Pulmonary artery endothelial cell (primary cell): ENCODE measurements around the gene MT1M. TPM values are rescaled to one million over a fixed set of nuclear protein-coding genes. Genes with fewer than 3 reads are reported as not detected.

Experiments used
- DNase-seq: peaks from one replicate; pipeline ENCODE4 v3.0.0-alpha.2; 2011; ENCODE audit warnings: low read depth, low spot score
- total RNA-seq: library from RNA; depleted of rRNA; stranded (reverse); fragments of >200 nt; gene quantifications from 2 replicates; pipeline ENCODE4 v1.2.3, GENCODE V29; 2014

Gene MT1M
- total RNA-seq, 1 donor from 2014 or later = 3.5 TPM

GRCh38 chr16:56628486-56629350 is 3.7 kb upstream of the MT1M start:
- DNase-seq = no peak

DNA sequence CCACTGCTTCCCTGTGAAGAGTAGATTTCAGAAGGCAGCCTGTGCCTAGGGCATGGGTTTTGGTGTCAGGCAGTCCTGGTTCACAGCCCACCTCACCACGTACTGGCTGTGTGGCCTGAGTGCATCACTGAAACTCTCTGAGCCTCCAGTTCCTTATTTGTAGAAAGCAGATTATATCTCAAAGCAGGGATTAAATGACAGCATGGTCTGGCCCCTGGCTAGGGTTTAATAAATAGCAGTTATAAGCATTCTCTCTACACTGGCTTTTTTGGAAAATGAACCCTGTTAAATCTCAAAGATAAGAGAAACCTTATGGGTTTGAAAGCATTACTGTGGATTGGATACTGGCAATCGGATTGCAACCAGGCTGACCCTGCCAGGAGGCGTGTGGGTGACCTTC is 2.9 kb upstream of the MT1M start:
- no peak for DNase-seq

DNA sequence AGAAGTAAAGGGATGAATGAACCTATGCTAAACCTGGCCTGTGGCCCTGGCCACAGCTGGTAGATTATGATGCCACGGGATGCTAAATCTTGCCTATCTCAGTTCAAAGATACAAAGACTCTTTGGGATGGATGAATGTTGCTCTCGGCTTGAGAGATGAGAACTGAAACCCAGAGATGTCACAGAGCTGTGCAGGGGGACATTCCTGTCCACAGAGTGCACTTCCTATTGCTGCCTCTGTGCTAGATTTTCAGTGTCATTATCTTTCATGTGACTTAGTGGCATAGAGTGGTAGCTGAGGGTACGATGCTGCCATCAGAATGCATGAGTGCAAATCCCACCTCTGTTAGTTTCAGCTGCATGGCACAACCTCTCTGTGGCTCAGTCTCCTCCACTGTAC is 2.3 kb upstream of the MT1M start:
- no peak for DNase-seq

GRCh38 chr16:56631197-56631596 is 1.3 kb upstream of the MT1M start:
- no peak for DNase-seq

DNA sequence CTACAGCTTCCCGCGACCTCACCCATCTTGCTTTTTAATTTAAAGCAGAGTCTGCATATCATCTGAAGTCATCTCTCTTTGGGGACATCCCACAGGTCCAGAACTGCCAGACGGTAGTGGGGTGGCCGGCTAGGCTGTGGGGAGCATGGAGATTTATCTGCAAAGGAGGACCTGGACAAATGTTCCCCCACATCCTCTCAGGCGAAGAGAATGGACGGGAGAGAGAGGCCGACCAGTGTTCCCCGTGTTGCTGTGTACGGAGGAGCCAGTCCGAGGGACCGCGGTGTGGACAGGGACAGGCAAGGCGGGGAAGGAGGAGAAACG is 665 bp upstream of the MT1M start:
- no peak for DNase-seq

GRCh38 chr16:56632848-56633365 is 448 bp downstream of the MT1M start:
- no peak for DNase-seq

DNA sequence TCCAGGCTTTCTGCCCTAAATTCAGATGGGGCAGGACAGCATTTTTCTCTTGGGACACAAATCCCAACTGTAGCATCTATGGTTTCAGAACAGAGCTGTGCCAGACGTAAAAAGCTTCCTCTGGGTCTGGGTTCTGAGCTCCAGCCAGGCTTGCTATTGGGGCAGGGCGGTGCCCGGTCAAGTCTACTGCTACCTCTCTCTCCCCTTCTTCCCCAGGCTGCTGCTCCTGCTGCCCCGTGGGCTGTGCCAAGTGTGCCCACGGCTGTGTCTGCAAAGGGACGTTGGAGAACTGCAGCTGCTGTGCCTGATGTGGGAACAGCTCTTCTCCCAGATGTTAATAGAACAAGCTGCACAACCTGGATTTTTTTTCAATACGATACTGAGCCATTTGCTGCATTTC is 1.1 kb downstream of the MT1M start:
- DNase-seq = no peak

DNA sequence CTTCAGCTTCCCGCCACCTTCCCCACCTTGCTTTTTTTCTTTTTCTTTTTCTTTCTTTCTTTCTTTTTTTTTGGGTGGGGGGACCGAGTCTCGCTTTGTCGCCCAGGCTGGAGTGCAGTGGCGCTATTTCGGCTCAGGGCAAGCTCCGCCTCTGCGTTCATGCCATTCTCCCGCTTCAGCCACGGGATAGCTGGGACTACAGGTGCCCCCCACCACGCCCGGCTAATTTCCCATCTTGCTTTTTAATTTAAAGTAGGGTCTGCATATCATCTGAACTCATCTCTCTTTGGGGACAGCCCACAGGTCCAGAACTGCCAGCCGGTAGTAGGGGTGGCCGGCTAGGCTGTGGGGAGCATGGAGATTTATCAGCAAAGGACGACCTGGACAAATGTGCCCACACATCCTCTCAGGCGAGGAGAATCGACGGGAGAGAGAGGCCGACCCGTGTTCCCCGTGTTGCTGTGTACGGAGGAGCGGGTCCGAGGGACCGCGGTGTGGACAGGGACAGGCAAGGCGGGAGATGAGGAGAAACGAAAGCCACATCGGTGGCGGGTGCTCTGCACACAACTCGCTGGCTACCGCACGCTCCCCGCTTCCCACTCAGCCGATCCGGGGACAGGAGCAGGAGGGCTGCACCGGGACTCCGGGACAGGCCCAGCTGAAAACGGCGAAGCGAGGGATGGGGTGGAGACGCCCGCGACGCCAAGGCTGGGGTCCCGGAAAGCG is 2.4 kb downstream of the MT1M start:
- DNase-seq = no peak

GRCh38 chr16:56635441-56635967 is 3.0 kb downstream of the MT1M start:
- DNase-seq = no peak

DNA sequence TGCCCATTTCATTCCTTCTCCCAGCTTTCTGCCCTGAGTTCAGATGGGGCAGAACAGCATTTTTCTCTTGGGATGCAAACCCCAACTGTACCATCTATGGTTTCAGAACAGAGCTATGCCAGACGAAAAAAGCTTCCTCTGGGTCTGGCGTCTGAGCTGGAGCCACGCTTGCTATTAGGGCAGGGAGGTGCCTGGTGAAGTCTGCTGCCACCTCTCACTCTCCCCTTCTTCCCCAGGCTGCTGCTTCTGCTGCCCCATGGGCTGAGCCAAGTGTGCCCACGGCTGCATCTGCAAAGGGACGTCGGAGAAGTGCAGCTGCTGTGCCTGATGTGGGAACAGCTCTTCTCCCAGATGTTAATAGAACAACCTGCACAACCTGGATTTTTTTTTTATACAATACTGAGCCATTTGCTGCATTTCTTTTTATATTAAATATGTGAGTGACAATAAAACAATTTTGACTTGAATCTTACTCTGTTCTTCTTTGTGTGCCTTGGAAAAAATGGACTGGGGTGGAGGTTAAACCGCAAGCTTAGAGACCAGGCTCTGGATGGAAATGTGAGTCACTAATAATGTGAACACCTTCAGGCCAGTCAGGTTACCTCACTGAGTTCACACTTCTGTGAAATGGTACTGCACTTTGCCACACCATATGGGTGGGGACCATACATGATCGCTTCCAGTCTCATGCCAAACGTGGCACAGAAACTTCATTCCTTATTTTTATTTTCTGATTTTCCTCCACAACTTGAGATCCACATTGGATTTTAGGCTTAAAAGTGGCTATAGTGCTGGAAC is 4.4 kb downstream of the MT1M start:
- DNase-seq = no peak

- no peak for DNase-seq
Measured at GRCh38 chr16:56637814-56638750, 5.6 kb downstream of the MT1M start, which contains the start of gene MT1A. MT1A (plus strand) TSS chr16:56638666; CDS start chr16:56638739, 73 bp downstream.

- no peak for DNase-seq
Measured at GRCh38 chr16:56639045-56639444, 6.6 kb downstream of the MT1M start.

DNA sequence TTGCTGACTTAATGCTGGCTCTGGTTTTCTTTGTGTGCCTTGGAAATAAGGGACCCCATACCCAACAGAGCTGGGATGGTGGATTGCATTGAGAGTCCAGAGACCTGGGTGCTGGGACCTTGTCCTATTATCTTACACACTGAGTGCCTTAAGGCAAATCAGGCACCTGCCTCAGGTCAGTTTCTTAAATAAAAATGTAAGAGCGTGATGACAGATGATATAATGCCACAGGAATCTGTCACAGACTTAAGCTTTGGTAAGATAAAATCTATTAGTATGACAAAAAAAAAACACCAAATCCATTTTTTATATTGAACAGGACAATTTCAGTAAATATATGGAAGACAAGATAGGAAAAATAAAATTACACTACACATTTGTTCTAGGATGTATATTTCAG is 7.6 kb downstream of the MT1M start:
- no peak for DNase-seq

GRCh38 chr16:56641166-56641565 is 8.7 kb downstream of the MT1M start:
- no peak for DNase-seq

DNA sequence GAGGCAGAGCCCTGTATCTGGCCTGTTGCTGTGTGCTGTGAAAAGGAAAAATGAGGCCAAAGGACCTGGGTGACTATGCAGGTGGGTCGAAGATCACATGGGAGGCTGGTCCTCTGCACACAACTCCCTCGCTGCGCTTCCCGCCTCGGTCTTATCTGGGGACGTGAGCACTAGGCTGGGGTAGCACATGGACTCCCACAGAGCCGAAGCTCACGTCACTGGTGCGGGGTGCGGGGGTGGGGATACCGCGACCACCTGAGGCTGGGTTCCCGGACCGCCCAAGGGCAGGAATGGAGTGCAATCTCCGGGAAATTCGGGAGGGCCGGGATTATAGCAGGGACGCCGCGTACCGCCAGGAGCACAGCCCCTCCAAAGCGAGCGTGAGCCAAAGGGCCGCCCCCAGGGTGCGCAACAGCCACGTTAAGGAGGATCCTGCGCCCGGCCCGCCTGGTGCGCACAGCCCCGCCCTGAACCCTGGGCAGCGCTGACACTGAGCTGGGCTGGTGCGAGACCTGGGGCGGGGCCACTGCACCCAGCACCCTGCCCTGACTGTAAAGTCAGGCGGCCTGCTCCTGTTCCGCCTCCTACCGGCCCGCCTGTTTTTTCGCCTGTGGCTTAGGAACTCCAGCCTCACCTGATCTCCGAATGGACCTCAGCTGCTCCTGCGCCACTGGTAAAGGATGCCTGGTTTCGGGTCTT is 10.8 kb downstream of the MT1M start:
- DNase-seq = no peak

- DNase-seq = no peak
Measured at GRCh38 chr16:56643833-56644232, 11.4 kb downstream of the MT1M start.

GRCh38 chr16:56645311-56645710 is 12.9 kb downstream of the MT1M start:
- DNase-seq = no peak

GRCh38 chr16:56645838-56646237 is 13.4 kb downstream of the MT1M start:
- DNase-seq = no peak

DNA sequence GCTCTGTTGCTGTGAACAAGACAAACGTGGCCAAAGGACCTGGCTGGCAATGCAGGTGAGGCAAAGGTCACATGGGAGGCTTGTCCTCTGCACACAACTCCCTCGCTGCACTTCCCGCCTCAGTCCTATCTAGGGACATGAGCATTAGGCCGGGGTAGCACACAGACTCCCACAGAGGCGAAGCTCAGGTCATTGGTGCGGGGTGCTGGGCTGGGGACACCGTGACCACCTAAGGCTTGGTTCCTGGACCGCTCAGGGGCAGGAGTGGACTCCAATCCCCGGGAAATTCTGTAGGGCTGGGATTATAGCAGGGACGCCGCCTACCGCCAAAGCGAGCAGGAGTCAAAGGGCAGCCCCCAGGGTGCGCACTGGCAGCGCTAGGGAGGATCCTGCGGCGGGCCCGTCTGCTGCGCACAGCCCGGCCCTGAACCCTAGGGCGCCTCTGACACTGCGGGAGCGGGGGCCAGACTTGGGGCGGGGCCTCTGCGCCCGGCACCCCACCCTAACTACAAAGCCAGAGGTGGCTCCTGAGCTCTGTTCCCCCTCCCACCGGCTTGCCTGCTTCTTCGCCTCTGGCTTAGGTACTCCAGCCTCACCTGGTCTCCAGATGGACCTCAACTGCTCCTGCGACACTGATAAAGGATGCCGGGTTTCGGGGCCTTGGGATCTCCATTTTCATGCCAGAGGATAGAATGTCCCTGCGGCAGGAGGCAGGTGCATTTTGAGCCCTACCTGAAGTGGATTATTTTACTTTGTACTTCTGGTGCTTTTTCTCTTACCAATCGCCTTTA is 15.4 kb downstream of the MT1M start:
- DNase-seq = no peak
